GM23338 (cell line): ENCODE data around the gene GPSM1.

Experiments used
- CREB1 ChIP-seq: fragments of 250-450 bp; sonication (Bioruptor Pico); IDR thresholded peaks from 2 replicates; pipeline ENCODE4 v1.5.0; 2020; ENCODE audit warnings: low read depth, mild to moderate bottlenecking, moderate library complexity
- ETS1 ChIP-seq: IDR thresholded peaks from 2 replicates; pipeline ENCODE4 v1.6.1; 2016; ENCODE audit warnings: antibody characterized with exemption
- EZH2 ChIP-seq: fragments of 200-600 bp; sonication (generic); IDR thresholded peaks from one replicate; pipeline ENCODE4 v1.8.0; 2017; ENCODE audit warnings: antibody characterized with exemption, mild to moderate bottlenecking, low read depth; ENCODE audit not compliant: unreplicated experiment
- EZH2phosphoT487 ChIP-seq: fragments of 200-600 bp; sonication (generic); IDR thresholded peaks from one replicate; pipeline ENCODE4 v1.8.1; 2018; ENCODE audit warnings: antibody characterized with exemption; ENCODE audit not compliant: unreplicated experiment
- JUNB ChIP-seq: IDR thresholded peaks from one replicate; pipeline ENCODE4 v1.6.1; 2016; ENCODE audit warnings: antibody characterized with exemption; ENCODE audit not compliant: unreplicated experiment
- NANOG ChIP-seq: IDR thresholded peaks from 2 replicates; pipeline ENCODE4 v1.6.1; 2016; ENCODE audit warnings: antibody characterized with exemption, borderline replicate concordance
- POLR2AphosphoS5 ChIP-seq: IDR thresholded peaks from 2 replicates; pipeline ENCODE4 v1.6.1; 2016; ENCODE audit warnings: antibody characterized with exemption, low read depth
- REST ChIP-seq: IDR thresholded peaks from one replicate; pipeline ENCODE4 v1.6.1; 2018; ENCODE audit warnings: antibody characterized with exemption; ENCODE audit not compliant: unreplicated experiment
- STAT1 ChIP-seq: IDR thresholded peaks from one replicate; pipeline ENCODE4 v1.6.1; 2016; ENCODE audit warnings: antibody characterized with exemption; ENCODE audit not compliant: unreplicated experiment
- ZNF114 ChIP-seq: fragments of 250-450 bp; sonication (Bioruptor Pico); IDR thresholded peaks from 2 replicates; pipeline ENCODE4 v1.5.0; 2020; ENCODE audit warnings: mild to moderate bottlenecking, moderate library complexity
- ZNF331 ChIP-seq: fragments of 250-450 bp; sonication (Bioruptor Pico); IDR thresholded peaks from 2 replicates; pipeline ENCODE4 v1.5.0; 2020; ENCODE audit warnings: low read depth, mild to moderate bottlenecking, moderate library complexity
- TF ChIP-seq, protein P1 (sequence below), 2 experiments: fragments of 200-600 bp in 1 of 2; sonication (generic) in 1 of 2; conservative IDR thresholded peaks; 2 replicates each; pipeline versions ENCODE4 v1.5.1 to v1.6.1; 2016 to 2017; ENCODE audit warnings: antibody characterized with exemption in 2 of 2, low read depth in 2 of 2, mild to moderate bottlenecking in 2 of 2, moderate library complexity in 1 of 2

GRCh38 chr9:136304981-136305380 lies 22.4 kb upstream of the GPSM1 start:
- TF ChIP-seq, protein P1, sequence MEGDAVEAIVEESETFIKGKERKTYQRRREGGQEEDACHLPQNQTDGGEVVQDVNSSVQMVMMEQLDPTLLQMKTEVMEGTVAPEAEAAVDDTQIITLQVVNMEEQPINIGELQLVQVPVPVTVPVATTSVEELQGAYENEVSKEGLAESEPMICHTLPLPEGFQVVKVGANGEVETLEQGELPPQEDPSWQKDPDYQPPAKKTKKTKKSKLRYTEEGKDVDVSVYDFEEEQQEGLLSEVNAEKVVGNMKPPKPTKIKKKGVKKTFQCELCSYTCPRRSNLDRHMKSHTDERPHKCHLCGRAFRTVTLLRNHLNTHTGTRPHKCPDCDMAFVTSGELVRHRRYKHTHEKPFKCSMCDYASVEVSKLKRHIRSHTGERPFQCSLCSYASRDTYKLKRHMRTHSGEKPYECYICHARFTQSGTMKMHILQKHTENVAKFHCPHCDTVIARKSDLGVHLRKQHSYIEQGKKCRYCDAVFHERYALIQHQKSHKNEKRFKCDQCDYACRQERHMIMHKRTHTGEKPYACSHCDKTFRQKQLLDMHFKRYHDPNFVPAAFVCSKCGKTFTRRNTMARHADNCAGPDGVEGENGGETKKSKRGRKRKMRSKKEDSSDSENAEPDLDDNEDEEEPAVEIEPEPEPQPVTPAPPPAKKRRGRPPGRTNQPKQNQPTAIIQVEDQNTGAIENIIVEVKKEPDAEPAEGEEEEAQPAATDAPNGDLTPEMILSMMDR (conservative IDR thresholded peaks at IDR 0.05; ENCODE audit: low read depth in 2 of 2), result no peak
- TF ChIP-seq REST, result no peak
- TF ChIP-seq EZH2, result no peak
- no peak for TF ChIP-seq EZH2phosphoT487
- TF ChIP-seq STAT1, result no peak
- TF ChIP-seq ETS1, result no peak
- TF ChIP-seq CREB1 (CRISPR knock-in tag), result no peak
- TF ChIP-seq POLR2AphosphoS5, result no peak
- TF ChIP-seq JUNB, result no peak
- no peak for TF ChIP-seq ZNF331 (CRISPR knock-in tag)
- TF ChIP-seq NANOG, result no peak
- TF ChIP-seq ZNF114 (CRISPR knock-in tag), result no peak
